HepG2 (cell line): ENCODE data around the gene USF2. TPM values are rescaled to one million over a fixed set of nuclear protein-coding genes. Genes with fewer than 3 reads are reported as not detected.

ENCODE experiments used
- EP300 ChIP-seq, 3 experiments: sonication (generic) in 1 of 3; formaldehyde crosslinking in 1 of 3; IDR thresholded peaks; 2 replicates each; pipeline versions ENCODE4 v1.5.1 to v1.6.1; 2011 to 2020; ENCODE audit warnings: low read depth in 2 of 3, low read length in 2 of 3, borderline replicate concordance in 1 of 3, improper control_type of control experiment in 1 of 3, mild to moderate bottlenecking in 1 of 3, missing genetic modification reagents in 1 of 3, moderate library complexity in 1 of 3
- GPN1 ChIP-seq: sonication (generic); formaldehyde crosslinking; IDR thresholded peaks from 2 replicates; pipeline ENCODE4 v1.5.1; 2020; ENCODE audit warnings: missing genetic modification reagents, borderline replicate concordance
- MEIS2 ChIP-seq: sonication (generic); formaldehyde crosslinking; IDR thresholded peaks from 2 replicates; pipeline ENCODE4 v1.9.0; 2021; ENCODE audit warnings: mild to moderate bottlenecking, missing genetic modification reagents
- PHF8 ChIP-seq: sonication (generic); formaldehyde crosslinking; IDR thresholded peaks from 2 replicates; pipeline ENCODE4 v1.5.0; 2020; ENCODE audit warnings: missing genetic modification reagents
- SOX6 ChIP-seq, 2 experiments: fragments of 450-650 bp in 1 of 2; sonication (generic) in 1 of 2; formaldehyde crosslinking in 1 of 2; IDR thresholded peaks; 2 replicates each; pipeline versions ENCODE4 v1.4.0 to v1.6.1; 2017 to 2020; ENCODE audit warnings: antibody characterized with exemption in 1 of 2, mild to moderate bottlenecking in 1 of 2, missing genetic modification reagents in 1 of 2
- TAF1 ChIP-seq: sonication (generic); formaldehyde crosslinking; IDR thresholded peaks from 2 replicates; pipeline ENCODE4 v1.4.0; 2020; ENCODE audit warnings: missing genetic modification reagents
- TAF15 ChIP-seq: fragments of 200-400 bp; formaldehyde crosslinking; IDR thresholded peaks from one replicate; pipeline ENCODE4 v1.6.1; 2018; ENCODE audit warnings: mild to moderate bottlenecking, low read depth, low read length; ENCODE audit not compliant: poor library complexity, severe bottlenecking
- TBX2 ChIP-seq: sonication (generic); formaldehyde crosslinking; IDR thresholded peaks from 2 replicates; pipeline ENCODE4 v1.5.0; 2020; ENCODE audit warnings: missing genetic modification reagents, mild to moderate bottlenecking, borderline replicate concordance
- ZNF225 ChIP-seq: sonication (generic); formaldehyde crosslinking; IDR thresholded peaks from 2 replicates; pipeline ENCODE4 v1.4.0; 2020; ENCODE audit warnings: mild to moderate bottlenecking, missing genetic modification reagents
- ZNF619 ChIP-seq: sonication (generic); formaldehyde crosslinking; IDR thresholded peaks from 2 replicates; pipeline ENCODE4 v1.4.0; 2020; ENCODE audit warnings: mild to moderate bottlenecking, missing genetic modification reagents
- polyA plus RNA-seq, 8 experiments: library from polyadenylated mRNA; depleted of rRNA in 3 of 8; stranded (reverse) in 7 of 8; unstranded in 1 of 8; fragments of >200 nt; fragmentation: Illumina TruSeq in 4 of 8; extraction: Trizol in 4 of 8; gene quantifications; 2 replicates each; pipeline versions ENCODE4 v1.2.1 to v1.2.3, GENCODE V29; 2011 to 2016; ENCODE audit warnings: low read depth in 4 of 8, missing spikeins in 1 of 8, mixed read lengths in 1 of 8; ENCODE audit not compliant: insufficient read depth in 1 of 8
- total RNA-seq, 5 experiments: library from RNA; depleted of rRNA; stranded (reverse); fragments of >200 nt; fragmentation: Illumina TruSeq; extraction: Trizol; gene quantifications; 2 replicates each; pipeline ENCODE4 v1.2.3, GENCODE V29; 2016; ENCODE audit warnings: low read depth in 1 of 5
- TF ChIP-seq, protein P1 (sequence below): IDR thresholded peaks from 2 replicates; pipeline ENCODE4 v1.6.1; 2016; ENCODE audit warnings: missing biosample characterization, missing genetic modification reagents, low read depth
- TF ChIP-seq, protein P2 (sequence below): sonication (generic); formaldehyde crosslinking; IDR thresholded peaks from 2 replicates; pipeline ENCODE4 v1.4.0; 2020; ENCODE audit warnings: missing genetic modification reagents, borderline replicate concordance
- TF ChIP-seq, protein P3 (sequence below): sonication (generic); formaldehyde crosslinking; IDR thresholded peaks from 2 replicates; pipeline ENCODE4 v1.5.0; 2020; ENCODE audit warnings: missing genetic modification reagents
- TF ChIP-seq, protein P4 (sequence below), 2 experiments: sonication (generic) in 1 of 2; formaldehyde crosslinking in 1 of 2; IDR thresholded peaks; 2 replicates each; pipeline versions ENCODE4 v1.4.0 to v1.6.1; 2018 to 2020; ENCODE audit warnings: missing genetic modification reagents in 2 of 2, borderline replicate concordance in 1 of 2, low read depth in 1 of 2, mild to moderate bottlenecking in 1 of 2, missing biosample characterization in 1 of 2

USF2 gene
- total and polyA plus RNA-seq, 2 of the 13 experiments (the other 11 are each of a cell fraction or from before 2014, with no cell fraction given) = 54.9 to 106 TPM

DNA sequence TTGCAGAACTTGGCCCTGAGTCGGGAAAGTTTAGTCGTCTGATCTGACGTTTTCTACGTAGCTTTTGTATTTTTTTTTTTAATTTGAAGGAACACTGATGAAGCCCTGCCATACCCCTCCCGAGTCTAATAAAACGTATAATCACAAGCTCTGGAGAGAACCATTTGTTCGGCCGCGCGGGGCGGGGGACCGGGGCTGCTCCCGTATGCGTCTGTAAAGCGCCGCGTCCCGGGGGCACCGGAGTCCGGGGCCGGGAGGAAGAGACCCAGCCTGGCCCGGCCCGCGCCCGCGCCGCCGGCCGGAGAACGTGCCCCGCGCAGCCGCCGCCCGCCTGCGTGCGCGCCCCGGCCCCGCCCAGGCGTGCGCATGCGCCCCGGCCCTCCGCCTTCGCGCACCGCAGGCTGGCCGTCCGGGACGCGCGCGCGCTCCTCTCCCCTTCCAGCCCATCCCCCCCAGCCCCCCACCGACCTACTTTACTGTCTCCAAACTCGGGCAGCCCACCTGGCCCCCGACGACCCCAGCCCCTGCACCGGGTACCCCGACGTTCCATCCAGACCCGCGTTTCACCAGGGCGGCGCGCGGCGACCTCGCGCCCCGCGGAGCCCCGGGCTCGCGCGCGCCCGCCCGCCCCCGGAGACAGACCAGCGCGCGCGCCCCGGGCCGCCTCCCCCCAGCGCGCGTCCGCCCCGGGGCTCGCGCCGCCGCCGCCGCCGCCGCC, 785 bp upstream of the USF2 start (continued):
- TF ChIP-seq TAF15 (no peak), PHF8 (CRISPR knock-in tag) (peak; percentile 62), SOX6 (IDR thresholded peaks at IDR 0.05) (no peak), SOX6 (CRISPR knock-in tag; IDR thresholded peaks at IDR 0.05) (no peak), GPN1 (CRISPR knock-in tag) (no peak), ZNF225 (CRISPR knock-in tag) (no peak), TBX2 (no peak), TAF1 (CRISPR knock-in tag) (0 out of 2 replicates have a peak, but pooled peaks have one; percentile 46), EP300 (IDR thresholded peaks at IDR 0.05; ENCODE audit: low read depth in 2 of 2, low read length in 2 of 2) (no peak), EP300 (CRISPR knock-in tag; IDR thresholded peaks at IDR 0.05; ENCODE audit: borderline replicate concordance) (no peak), ZNF619 (CRISPR knock-in tag) (no peak), MEIS2 (CRISPR knock-in tag) (peak; percentile 49; the same call in 1 of the 2 replicates)
- TF ChIP-seq, protein P1, sequence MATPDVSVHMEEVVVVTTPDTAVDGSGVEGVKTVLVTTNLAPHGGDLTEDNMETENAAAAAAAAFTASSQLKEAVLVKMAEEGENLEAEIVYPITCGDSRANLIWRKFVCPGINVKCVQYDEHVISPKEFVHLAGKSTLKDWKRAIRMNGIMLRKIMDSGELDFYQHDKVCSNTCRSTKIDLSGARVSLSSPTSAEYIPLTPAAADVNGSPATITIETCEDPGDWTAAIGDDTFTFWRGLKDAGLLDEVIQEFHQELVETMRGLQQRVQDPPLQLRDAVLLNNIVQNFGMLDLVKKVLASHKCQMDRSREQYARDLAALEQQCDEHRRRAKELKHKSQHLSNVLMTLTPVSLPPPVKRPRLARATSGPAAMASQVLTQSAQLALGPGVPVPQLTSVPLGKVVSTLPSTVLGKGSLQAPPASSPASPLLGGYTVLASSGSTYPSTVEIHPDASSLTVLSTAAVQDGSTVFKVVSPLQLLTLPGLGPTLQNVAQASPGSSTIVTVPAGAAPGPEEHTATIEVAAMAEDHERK = no peak
- TF ChIP-seq, protein P2, sequence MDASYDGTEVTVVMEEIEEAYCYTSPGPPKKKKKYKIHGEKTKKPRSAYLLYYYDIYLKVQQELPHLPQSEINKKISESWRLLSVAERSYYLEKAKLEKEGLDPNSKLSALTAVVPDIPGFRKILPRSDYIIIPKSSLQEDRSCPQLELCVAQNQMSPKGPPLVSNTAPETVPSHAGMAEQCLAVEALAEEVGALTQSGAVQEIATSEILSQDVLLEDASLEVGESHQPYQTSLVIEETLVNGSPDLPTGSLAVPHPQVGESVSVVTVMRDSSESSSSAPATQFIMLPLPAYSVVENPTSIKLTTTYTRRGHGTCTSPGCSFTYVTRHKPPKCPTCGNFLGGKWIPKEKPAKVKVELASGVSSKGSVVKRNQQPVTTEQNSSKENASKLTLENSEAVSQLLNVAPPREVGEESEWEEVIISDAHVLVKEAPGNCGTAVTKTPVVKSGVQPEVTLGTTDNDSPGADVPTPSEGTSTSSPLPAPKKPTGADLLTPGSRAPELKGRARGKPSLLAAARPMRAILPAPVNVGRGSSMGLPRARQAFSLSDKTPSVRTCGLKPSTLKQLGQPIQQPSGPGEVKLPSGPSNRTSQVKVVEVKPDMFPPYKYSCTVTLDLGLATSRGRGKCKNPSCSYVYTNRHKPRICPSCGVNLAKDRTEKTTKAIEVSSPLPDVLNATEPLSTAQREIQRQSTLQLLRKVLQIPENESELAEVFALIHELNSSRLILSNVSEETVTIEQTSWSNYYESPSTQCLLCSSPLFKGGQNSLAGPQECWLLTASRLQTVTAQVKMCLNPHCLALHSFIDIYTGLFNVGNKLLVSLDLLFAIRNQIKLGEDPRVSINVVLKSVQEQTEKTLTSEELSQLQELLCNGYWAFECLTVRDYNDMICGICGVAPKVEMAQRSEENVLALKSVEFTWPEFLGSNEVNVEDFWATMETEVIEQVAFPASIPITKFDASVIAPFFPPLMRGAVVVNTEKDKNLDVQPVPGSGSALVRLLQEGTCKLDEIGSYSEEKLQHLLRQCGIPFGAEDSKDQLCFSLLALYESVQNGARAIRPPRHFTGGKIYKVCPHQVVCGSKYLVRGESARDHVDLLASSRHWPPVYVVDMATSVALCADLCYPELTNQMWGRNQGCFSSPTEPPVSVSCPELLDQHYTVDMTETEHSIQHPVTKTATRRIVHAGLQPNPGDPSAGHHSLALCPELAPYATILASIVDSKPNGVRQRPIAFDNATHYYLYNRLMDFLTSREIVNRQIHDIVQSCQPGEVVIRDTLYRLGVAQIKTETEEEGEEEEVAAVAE (CRISPR knock-in tag) = no peak
- TF ChIP-seq, protein P3, sequence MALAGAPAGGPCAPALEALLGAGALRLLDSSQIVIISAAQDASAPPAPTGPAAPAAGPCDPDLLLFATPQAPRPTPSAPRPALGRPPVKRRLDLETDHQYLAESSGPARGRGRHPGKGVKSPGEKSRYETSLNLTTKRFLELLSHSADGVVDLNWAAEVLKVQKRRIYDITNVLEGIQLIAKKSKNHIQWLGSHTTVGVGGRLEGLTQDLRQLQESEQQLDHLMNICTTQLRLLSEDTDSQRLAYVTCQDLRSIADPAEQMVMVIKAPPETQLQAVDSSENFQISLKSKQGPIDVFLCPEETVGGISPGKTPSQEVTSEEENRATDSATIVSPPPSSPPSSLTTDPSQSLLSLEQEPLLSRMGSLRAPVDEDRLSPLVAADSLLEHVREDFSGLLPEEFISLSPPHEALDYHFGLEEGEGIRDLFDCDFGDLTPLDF = 0 out of 2 replicates have a peak, but pooled peaks have one; percentile 34
- TF ChIP-seq, protein P4, sequence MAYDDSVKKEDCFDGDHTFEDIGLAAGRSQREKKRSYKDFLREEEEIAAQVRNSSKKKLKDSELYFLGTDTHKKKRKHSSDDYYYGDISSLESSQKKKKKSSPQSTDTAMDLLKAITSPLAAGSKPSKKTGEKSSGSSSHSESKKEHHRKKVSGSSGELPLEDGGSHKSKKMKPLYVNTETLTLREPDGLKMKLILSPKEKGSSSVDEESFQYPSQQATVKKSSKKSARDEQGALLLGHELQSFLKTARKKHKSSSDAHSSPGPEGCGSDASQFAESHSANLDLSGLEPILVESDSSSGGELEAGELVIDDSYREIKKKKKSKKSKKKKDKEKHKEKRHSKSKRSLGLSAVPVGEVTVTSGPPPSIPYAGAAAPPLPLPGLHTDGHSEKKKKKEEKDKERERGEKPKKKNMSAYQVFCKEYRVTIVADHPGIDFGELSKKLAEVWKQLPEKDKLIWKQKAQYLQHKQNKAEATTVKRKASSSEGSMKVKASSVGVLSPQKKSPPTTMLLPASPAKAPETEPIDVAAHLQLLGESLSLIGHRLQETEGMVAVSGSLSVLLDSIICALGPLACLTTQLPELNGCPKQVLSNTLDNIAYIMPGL (CRISPR knock-in tag; IDR thresholded peaks at IDR 0.05; ENCODE audit: borderline replicate concordance in 1 of 2, low read depth in 1 of 2) = peak in 1 of 2 experiments; percentile 19; a peak in 1 of 4 replicates
